Nucleus accumbens (tissue), 56 donors: Measurements from ENCODE around the gene BNIP5.

Source experiments
- DNase-seq, 56 donors: peaks; one replicate each; lab custom pipeline; 2025; lab: John Stamatoyannopoulos, UW

The BNIP5 gene

GRCh38 chr6:36327226-36327918, 9.3 kb downstream of the BNIP5 start:
- peak in 1 of 56 donors; percentile 5 for DNase-seq

DNA sequence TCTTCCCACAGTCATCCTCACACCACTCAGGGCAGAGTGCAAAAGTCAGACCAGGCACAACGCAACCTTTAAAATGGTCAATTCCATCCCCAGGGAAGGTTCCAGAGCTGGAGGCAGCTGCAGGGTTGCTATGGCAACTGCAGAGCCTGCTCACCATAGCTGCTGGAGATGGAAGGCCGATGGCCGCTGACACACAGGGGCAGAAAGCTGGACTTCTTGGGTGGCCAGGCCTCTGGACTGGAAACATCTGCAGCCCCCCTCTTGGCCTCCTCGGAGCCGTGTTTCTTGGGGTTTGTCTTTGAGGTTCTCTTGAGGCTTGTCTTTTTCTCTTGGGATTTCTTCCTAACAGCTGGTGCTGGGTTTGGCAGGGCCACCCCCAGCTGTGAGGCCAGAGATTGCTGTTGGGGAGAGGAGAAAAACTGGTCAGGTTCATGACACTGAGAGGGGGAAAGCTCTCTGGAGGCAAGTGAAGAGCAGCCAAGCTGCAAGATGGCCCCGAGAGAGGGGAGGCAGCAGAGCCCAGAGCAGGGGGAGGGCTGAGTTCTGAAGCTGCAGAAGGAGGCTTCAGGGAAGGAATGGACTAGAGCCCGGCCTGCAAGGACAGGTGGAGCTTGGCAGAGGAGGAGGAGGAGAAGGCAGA, 10.2 kb downstream of the BNIP5 start:
- peak in 18 of 56 donors; percentile 1 to 51 (median 16) for DNase-seq

DNA sequence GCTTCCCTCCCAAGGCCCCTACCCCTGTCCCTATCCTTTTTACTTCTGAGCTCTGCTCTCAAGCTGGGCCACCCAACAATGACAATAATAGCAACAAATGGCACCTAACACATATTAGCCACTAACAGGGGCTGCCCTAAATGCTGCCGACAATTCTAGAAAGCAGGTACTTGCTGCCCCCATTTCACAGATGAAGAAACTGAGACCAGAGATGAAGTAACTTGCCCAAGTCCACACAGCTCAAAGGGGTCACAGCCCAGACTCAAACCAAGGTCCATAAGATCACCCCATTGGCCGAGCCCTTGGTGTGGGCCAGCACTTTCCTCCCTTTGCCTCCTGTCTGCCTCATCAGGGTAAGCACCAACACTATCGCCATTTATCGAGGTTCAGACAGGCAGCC, 12.0 kb downstream of the BNIP5 start:
- DNase-seq: no peak

DNA sequence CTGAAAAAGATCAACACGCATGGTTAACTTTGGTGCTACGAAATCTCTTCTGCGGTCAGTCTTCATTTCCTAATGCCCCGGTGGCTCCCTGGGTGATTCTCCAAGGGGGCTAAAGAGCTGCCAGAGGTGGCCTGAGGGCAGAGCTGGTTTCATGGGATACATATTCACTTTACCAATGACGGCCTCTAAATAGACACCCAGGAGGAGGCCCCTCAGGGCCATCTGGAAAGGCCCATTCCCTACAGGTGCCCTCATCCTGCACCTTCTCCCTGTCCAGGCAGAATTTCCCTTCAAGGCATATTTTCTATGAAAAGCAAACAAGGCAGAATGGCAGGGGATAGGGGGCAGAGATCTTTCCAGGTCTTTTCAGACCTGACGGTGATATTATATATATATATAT, 12.5 kb downstream of the BNIP5 start:
- no peak for DNase-seq

DNA sequence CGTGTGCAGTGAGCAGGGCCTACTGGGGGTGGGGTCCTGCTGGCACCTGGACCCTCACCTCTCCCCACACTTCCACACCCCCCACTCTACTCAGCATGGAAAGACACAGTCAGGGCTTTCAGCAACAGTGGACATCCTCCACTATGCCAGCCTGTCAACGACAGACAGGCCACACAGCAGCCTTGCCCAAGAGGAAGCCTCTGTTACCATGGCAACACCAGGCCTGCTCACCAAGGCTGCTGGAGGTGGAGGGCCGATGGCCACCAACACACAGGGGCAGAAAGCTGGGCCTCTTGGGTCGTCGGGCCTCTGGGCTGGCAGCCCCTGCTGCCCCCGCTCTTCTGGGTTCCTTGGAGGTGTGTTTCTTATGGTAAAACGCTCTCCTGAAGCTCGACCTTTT, 13.6 kb downstream of the BNIP5 start:
- DNase-seq: peak in 1 of 56 donors; percentile 2

DNA sequence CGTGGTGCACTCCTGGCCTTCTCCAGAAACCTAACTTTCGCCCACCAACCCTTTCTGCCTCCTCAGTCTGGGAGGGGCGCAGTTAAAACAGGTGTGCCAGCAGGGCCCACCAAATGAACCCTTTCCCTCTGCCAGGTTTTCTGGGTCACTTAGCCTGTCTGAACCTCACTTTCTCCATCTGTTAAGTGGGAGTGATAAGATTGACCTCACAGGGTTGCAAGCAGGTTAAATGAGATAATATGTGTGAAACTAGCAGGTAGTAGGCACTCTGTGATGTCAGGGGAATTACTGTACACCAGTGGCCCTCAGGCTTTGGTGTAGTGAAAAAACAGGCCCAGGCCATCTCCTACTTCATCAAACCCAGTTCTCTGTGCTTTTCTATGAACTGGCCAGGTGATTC, 14.1 kb downstream of the BNIP5 start:
- no peak for DNase-seq

- DNase-seq: no peak
Measured at GRCh38 chr6:36320475-36320874, 16.2 kb downstream of the BNIP5 start.

DNA sequence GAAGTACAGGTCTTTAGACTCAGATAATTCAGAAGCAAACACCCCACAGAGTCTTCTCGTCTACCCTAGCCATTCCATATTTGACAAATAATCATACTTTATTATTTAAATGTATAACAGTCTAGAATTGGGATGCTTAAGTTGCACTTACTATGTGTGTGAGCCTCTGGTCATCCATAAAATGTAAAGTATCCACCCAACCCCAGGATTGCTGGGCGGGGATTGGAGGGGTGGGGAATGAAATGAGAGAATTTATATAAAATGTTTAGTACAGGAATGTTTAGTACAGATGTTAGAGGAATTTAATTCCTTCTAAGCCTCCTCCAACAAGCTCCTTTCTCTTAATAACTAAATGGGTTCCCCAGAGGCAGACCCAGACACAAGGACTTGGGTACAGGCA, 16.9 kb downstream of the BNIP5 start:
- DNase-seq: no peak

- DNase-seq: no peak
Measured at GRCh38 chr6:36319436-36319762, 17.3 kb downstream of the BNIP5 start.

DNA sequence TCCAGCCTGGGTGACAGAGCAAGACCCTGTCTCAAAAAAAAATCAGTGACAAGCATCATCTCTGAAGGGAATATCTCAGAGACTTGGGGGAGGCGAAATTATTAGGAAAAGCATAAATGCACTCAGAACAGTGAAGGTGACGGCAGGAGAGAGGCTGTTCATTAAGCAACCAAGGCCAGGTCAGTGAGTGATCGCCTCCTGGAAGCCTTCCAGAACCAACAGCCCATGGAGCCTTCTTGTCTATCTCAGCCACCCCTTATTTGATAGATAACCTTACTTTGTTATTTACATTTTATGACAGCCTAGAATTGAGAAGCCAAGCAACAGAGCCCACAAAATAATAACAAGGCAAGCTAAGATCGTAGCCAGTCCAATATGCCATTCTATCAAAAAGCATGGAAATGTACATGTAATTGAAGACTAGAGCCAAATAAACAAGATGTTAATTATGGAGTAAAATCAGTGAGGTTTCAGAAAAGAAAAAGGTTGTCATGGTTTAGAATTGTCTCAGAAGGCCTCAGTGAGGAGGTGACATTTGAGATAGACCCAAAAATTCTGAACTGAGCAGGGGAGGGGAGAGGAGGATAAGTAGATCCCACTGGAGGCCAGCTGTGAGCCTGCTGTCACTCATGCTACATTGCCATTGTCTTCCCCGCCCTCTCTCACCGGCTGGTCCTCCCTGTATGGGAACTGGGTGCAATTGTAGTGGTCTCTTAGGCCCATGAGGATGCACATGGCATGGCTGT, 17.8 kb downstream of the BNIP5 start:
- no peak for DNase-seq

DNA sequence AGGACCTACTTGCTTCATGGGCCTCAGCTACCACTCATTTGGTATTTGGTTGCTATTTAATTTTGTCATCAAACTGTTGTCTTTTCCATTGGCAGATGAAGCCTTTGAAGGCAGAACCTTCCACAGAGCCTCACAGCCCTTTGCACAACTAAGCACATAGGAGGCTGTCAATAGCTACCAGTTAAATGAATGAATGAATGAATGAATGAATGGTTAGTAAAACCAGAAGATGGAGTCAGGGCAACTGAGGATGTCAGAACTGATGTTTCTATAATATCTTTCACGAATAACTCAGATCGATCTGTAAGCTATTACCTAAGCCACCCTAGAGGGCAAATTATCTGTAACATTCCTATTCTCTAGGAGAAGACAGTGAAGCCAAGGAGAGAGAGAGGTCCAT, 19.1 kb downstream of the BNIP5 start:
- DNase-seq: no peak

DNA sequence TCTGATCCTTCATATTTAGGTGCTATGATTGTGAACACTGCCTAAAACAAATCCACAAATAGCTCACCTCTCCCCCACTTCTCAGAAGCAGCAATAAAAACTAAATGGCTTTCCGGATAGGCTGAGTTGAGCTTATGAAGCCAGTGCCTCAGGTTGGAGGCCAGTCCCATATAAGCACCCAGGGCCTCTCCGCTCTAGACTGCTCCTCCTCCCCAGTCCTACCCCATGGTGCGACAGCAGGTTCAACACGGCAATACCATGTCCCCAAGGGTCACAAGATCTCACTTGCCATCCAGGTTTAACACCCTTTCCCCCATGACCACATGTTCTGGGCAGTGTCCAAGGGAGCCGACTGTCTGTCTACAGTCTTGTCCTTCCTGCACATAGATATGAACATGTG, 20.8 kb downstream of the BNIP5 start:
- no peak for DNase-seq

DNA sequence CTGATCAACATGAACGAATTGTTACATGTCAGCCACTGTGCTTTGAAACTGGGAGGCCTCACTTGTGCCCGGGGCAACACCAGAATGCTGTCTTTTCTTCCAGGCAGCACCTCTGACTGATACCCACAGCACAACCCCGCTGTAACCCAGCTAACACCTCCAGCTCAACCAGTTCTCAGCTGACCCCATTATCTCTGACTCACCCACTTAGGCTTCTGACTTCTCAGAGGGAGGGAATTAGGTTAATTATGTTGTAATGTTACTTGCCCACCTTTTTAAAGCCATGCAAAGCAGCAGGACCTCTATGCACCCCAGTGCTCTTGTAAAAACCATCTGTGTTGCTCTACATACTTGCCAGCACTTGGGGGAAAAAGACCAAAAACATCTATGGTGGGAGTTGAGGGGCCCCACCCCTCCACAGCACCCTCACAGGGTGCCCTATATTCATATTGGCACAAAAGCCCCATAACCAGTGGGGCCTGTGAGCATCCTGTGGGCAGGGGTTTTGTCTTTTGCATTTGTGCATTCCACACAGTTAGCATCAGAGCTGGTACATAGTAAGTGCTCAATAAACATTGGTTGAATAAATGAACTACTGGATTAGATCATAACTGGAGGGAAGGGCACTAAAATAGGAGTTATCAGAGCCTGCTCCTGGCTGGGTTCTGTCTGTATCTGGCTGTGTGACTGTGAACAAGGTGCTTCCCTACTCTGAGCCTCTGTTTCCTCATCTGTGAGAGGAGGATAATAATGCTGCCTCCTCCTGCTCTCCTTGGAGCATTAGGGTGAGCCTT, 22.3 kb downstream of the BNIP5 start:
- DNase-seq: no peak

GRCh38 chr6:36313649-36313936, 23.1 kb downstream of the BNIP5 start:
- no peak for DNase-seq

GRCh38 chr6:36312854-36313648, 23.6 kb downstream of the BNIP5 start:
- DNase-seq: peak in 1 of 56 donors; percentile 28

- no peak for DNase-seq
Measured at GRCh38 chr6:36309900-36310299, 26.8 kb downstream of the BNIP5 start.

DNA sequence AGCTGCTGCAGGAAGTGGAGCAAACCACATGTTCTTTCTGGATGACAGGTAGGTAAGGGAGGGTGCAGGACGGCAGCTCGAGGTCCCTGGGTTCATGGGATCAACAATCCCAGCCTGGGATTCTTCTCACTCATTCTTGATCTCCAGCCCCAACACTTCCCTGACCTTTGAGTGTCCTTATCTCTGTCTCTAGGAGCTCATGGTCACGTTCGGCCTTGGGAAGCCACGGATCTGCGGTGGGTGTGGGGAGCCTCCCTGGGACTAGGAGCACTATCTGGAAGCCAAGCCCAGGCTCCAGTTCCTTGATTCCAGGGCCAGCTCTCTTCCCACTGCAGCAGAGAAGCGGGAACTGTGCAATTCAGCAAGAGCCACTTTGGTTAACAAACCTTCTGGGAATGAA, 27.5 kb downstream of the BNIP5 start:
- no peak for DNase-seq

DNA sequence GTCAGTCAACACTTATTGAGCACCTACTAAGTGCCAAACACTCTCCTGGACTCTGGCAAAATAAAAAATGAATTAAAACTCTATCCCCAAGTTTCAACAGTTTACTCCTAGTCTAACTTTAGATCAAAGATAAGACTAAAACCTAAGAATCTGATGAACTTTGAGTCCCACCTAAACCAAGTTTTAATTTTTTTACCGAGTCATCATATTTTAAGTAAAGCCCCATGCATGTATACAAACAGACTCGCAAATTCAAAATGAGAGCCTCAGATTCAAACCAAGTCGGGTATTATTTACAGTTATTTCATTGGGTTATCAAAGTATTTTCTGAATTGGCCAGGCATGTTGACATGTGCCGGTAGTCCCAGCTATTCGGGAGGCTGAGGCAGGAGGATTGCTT, 28.2 kb downstream of the BNIP5 start:
- DNase-seq: no peak

- no peak for DNase-seq
Measured at GRCh38 chr6:36306375-36306774, 30.3 kb downstream of the BNIP5 start.

GRCh38 chr6:36305885-36306284, 30.8 kb downstream of the BNIP5 start:
- no peak for DNase-seq
